T follicular helper cell (primary cell): ENCODE measurements around the gene KPNA1.
A peak's percentile ranks its signal among the peaks of the same experiment; 100 is the strongest.

Experiments
- DNase-seq: peaks from one replicate; pipeline ENCODE4 v3.0.0-alpha.2; 2020; ENCODE audit warnings: low read depth
- total RNA-seq, 2 experiments: gene quantifications; one replicate each; lab custom pipeline; 2026; lab: John Stamatoyannopoulos, UW

Gene KPNA1
- total RNA-seq, result 101 to 115 reads per million in 2 experiments

DNA sequence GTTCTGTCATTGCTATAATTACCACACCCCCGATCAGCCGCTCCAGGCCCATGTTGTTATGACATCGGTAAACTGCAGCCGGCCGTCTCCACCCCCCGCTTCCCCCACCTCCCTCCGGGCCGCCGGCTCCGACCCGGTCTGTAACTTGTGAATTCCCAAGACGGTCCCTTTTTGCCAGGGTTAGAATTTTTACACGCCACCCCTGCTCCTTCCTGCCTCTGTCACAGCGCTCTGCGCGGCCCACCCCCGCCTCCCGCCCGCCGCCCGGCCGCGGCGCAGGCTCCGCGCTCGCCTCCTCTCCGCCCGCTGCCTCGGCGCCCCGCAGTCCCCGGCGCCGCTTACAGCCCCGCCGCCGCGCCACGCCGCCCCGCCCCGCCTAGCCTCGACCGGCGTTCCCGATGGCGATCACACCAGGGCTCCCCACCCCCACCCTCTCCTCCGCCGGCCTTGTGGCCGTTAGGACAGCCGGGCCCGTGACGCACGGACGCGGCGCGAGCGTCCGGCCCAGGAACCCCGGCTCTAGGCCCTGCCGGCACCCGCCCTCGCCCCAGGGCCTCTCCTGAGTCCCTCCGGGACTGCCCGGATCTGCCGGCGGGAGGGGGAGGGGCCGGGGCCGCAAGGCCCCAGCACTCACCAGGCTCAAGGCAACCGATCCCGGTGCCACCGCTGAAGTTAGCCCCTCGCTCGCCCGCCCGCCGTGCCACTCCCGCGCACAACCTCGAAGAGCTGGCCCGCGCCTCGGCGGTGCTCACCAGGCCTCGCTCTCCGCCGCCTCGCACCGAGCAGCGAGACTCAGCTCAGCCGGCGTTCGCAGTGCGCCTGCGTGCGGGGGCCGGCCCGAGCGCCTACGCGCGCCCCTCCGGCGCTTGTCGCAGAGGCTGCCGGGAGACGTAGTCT, at the start of gene KPNA1:
Gene KPNA1 (minus strand): TSS at position 817 of the 897 bp plus-strand sequence. CDS start 18,374 bp downstream, outside the sequence.
- DNase-seq, result peak; percentile 80

DNA sequence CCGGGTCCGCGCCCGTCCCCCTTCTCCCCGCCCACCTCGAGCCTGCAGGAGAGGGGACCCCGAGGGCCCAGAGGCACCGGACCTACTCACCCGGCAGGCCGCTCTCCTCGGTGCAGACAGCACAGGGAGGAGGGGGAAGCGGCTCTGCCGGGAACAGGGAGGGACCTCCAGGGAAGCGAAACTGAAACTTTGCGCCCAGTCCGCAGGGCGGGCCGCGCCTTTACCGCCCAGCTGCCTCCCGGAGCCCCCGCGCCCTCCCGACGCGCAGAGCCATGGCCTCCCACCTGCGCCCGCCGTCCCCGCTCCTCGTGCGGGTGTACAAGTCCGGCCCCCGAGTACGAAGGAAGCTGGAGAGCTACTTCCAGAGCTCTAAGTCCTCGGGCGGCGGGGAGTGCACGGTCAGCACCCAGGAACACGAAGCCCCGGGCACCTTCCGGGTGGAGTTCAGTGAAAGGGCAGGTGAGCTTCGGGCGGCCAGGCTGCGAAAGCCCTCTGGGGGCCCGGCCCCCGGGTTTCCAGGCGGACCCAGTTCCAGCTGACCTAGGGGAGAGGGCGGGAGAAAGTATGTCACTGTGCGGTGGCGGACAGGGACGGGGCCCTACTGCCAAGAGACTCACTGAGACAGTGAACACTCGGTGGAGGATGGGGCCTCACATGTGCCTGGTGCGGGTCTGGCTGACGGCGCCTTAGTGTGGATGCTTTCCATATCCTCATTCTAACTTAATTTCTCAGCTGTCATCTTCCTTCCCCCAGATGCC, 49.6 kb upstream of the KPNA1 start, which contains the start of the genes DTX3L and PARP9:
Gene DTX3L (plus strand): TSS at position 184 of the 758 bp plus-strand sequence. CDS start 89 bp downstream, at position 273.
Gene PARP9 (minus strand): TSS at position 146 of the 758 bp plus-strand sequence. CDS start 4,680 bp downstream, outside the sequence.
- DNase-seq, result peak; percentile 72

DNA sequence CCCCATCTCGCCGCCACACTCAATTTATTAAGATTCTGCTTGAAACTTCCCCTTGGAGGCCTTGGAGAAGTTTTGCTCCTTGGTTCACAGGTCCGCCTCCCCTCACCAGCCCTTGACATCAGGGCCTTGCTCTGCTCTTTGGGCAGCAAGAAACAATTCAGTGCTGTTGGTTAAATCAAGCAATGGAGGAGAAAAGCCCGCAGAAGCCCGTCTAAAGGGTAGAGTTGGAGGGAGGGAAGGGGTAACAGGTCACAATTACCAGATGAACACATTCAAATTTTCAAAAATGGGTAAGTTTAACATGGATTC, 48.9 kb upstream of the KPNA1 start:
- no peak for DNase-seq

DNA sequence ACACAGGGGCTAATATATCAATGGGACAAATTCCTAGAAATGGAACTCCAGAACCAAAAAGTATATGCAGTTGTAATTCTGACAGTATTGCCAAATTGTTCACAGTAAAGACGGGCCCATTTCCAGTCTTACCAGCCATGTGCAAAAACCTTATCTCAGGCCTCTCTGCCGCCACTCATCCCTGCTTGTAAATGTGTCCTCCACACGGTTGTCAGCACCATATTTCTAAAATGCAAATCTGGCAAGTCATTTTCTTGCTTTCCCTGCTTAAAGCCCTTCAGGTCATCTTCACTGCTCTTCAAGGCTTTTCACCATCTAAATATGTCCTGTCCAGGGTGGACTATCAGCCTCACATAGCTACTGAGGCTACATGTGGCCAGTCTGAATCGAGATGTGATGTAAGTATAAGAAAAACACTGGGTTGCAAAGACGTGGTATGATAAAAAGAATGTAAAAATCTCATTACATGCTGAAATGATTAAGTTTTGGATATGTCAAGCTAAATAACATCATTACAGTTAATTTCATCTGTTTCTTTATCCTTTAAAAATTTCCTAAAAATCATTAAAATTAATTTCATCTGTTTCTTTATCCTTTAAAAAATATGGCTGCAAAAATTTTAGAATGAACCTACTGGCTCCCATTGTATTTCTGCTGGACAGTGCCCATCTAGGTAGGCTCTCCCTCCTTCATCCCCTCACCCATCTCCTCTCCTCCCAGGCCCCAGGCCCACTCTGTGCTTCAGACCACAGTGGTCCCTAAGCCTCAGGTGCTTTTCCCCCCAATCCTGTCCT, 48.4 kb upstream of the KPNA1 start:
- DNase-seq, result no peak

DNA sequence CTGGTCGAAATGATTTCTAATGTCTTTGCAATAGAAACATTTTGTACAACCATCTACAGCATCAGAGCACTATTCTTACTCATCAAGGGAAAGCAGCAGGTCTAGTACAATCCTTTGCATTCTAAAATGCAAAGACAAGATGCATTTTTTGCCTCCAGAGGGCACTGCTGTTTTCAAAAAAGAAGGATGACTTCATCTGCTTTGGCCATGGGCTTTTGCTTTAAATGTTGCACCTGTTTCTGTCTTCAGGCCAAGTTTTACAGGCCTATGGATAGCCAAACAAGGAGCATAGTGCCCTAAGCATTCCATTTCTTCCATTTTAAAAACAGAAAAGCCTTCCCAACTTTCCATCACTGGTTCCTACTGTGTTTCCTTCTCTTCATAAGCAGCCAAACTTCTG, 45.9 kb upstream of the KPNA1 start:
- peak; percentile 45 for DNase-seq

DNA sequence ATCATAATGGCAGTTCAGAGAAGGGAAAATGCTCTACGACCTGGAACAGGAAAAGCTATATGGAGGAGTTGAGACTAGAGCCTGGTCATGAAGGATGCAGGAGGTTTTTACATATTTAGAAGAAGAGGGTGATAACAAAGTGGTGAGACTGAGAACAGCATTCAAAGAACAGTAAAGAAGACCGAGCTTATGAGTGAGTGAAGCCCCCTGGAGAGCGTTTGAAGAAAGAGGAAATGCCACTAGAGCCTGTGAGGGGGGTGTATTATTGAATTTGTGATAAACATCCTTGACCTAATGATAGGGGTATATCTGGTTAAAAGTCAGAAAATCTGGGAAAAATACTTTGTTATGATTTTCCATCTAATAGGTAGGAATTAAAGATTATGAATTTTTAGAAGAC, 45.2 kb upstream of the KPNA1 start:
- DNase-seq, result no peak

DNA sequence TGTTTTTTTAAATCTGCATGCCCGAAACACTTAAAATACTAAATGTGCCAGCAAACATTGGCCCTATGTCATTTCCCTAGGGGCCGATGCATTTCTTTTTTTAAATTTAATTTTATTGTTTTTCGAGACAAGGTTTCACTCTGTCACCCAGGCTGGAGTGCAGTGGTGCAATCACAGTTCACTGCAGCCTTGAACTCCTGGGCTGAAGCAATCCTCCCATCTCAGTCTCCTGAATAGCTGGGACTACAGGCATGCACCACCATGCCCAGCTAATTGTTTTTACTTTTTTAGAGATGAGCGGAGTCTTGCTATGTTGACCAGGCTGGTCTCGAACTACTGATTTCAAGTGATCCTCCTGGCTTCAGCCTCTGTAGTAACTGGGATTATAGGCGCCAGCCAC, 43.9 kb upstream of the KPNA1 start:
- no peak for DNase-seq

DNA sequence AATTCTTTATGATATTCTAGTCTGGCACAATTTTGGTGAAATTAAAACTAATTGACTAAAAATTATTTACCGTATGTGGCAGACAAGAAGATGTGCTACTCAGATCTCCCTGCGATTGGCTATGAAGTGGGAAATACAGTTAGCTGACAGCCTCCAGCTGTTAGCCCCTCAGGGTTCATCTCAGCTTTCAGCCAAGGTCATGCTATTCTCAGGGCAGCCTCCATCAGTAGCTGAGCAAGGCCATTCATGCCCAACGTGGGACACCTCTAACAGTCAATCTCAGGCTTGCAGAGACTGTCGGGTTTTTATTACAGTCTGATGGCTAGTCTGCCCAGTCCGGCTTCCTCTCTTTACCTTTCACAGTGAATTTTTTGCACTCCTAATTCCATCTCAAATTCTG, 42.6 kb upstream of the KPNA1 start:
- DNase-seq, result no peak

DNA sequence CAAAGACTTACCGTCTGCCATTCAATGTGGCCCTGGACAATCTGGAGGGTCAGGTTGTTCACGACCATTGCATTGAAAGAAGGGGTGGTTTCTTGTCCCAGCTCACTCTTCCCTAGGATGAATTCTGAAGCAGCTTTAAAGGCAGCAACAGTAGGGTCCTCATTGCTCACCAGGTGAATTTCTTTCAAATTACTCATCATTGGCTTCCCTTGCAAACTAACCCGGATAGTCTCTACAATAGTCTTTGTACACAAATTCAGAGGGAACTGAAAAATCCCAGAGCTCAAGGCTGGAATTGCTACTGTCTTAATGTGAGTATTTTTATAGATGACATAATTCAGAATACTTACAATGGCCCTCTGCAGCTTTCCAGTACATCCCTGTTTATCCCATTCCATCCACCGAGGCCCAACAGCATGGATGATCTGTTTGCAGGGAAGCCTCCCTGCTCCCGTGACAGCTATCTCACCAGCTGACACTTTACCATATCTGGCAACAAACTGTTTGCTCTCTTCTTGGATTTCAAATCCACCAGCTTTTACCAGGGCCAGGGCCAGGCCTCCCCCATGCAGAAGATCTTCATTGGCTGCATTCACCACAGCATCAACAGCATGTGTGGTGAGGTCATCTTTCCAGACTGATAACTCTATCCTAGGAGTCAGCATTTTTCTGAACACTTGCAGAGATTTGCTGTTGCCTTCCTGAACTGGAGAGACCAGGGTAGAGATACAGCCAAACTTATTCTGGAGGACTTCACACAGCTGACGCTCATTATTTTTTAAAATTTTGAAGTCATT, 40.7 kb upstream of the KPNA1 start:
- DNase-seq, result no peak

DNA sequence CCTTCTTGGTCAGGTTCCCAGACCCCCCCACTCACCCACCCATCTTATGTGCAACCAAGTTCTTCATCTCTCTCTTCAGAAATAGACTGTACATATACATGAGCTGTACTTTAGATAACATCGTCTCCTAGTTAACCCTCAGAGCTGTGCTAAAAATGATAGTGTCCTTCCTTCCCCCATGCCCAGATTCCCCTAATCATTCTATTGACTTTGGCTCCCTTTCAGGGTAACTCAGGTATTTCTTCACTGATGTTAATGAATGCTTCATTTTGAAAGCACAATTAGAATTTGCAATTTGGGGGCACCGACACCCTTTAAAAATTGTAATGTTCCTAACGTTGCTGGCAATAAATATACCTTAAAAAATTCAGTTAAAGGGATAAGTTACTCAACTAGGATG, 38.4 kb upstream of the KPNA1 start:
- DNase-seq, result no peak

DNA sequence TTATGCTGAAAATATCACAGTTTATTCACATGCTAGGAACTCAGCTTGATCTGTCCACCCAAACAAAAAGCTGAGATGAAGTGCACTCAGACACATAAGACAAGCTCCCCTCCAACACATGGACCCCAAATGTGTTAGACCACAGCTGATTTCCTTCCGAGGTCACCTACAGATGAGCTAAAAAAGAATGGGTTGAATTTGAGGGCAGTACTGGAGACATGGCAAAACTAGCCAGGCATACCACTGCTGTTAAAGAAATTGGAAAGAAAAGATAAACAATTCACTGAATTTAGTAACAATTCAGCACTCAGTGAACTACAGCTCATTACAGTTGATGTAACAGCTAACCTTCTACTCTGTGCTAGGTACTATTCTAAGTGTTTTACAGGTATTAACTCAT, 33.9 kb upstream of the KPNA1 start:
- DNase-seq, result no peak

DNA sequence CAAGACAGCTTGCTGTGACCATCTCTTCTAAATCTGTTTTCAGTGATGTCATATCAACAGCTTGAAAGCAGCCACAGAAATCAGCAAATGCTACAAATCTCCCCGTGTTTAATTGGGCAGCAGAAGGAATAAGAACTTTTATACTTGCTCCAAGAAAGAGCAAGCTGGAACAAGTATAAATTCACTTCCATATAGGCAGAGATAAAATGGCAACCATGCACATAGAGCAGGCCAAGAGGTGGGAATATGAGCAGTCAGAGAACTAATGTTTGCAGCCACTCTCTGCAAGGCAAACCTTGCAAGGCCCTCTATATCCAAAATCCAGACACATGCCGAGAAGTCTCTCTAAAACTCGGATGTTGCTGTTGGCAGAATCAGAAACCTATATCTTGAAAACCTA, 33.3 kb upstream of the KPNA1 start:
- no peak for DNase-seq

DNA sequence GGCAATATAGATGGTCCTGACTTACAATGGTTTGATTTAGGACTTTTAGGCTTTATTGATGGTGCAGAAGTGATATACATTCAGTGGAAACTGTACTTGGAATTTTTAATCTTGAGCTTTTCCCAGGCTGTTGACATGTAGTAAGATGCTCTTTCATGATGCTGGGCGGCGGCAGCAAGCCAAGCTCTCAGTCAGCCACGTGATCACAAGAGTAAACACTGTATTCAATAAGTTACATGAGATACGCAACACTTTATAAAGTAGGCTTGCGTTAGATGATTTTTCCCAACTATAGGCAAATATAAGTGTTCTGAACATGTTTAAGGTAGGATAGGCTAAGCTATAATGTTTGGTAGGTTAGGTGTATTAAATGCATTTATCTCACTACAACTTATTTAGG, 31.4 kb upstream of the KPNA1 start:
- DNase-seq, result no peak

DNA sequence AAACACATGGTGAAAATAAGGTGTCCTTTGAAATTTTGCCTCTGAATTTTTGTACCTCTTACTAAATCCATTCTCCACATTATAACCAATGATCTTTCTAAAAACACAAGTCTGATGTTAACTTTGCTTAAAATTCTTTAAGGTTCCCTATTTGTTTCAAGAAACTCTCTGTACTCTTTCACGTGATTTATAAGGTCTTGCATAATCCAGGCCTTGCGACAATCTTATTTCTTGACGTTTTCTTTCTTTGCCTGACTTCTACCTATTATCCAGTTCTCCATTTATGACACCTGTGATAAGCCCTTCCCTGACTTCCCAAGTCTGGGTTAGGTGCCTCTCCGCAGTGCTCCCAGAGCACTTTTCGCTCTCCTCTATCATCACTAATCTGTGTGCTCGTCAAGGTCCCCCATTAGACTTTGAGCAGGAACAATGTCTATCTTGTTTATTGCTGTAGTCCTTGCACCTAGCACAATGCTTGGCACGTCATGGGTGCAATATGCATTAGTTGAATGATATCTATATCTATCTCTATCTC, 24.3 kb upstream of the KPNA1 start:
- DNase-seq, result no peak

DNA sequence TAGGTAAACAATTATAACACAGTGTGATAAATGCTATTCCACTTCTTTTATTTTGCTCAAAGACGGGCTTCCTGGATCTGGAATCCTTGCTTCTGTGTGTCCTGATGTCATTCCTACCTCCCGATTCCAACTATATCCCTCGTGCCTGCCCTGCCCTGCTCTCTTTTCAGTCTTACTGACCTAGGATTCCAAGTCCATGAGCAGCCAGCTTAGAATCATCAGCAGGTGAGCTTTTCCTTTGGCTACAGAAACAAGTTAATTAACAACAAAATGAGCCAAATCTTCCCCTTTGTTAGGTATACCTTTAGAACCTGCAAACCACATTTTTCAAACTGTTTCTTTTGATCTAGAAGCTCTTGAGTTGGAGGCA, 21.9 kb upstream of the KPNA1 start:
- no peak for DNase-seq

DNA sequence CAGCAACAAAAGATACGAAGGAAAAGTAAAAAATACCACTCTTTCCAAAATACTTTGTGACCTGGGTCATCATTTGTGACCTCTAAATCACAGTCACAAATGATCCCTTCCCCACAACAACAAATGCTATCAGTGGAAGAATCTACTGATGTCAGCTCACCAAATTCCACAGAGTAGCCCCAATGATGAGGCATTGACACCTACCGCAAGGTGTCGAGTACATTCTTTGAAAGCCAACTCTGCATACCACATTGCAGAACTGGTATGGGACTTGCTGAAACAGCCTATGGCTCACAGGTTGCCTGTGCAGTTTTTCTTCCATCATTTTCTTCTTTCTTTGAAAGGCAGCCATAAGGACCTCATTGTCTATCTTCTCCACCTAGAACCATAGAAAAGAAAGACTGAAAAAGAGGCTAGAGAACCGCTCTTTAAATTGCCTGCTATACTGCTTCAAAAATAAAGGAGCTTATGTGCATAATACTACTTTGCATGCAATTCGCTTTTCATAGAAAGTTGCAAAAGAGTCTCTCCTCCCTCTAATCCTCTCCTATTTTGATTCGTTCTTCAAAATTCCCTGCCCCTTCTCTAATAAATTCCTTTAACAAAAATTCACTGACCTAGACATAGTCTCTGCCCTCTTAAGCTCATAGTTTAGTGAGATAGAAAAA, 21.4 kb upstream of the KPNA1 start:
- DNase-seq, result no peak

DNA sequence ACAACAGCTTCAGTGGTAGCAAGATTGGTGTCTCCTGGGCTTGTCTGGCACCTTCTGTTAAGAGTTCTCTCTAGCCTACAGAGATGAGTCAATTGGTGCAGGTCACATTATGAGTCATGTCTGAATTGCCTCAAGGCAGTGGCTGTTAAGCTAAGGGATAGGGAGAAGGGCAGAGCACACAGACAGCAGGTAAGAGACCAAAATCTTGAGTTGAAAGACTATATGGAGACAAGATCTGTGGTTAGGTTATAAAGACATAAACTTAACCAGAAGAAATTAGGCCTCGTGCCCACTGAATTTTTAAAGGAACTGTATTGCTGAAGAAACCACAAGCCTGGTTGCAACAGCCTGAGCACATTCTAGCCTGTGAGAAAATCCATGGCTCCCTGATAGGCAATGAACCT, 19.2 kb upstream of the KPNA1 start:
- no peak for DNase-seq

DNA sequence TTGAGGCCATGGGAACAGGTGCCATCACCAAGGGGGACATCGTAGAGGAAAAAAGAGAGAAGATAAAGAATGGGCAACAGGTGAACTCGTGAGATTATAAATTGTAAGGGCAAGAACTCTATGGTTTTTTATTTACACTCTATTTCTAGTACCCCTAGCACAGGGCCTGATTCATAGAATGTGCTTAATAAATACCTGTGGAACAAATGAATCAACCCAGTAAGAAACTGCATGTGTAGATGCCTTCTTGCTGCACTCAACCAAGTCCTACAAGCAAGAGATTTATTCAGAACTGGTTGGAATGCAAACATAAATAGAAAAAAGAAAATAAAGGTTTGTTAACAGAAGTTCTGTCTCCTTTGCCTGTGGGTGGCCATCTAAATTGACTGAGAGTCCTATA, 18.7 kb upstream of the KPNA1 start:
- no peak for DNase-seq

DNA sequence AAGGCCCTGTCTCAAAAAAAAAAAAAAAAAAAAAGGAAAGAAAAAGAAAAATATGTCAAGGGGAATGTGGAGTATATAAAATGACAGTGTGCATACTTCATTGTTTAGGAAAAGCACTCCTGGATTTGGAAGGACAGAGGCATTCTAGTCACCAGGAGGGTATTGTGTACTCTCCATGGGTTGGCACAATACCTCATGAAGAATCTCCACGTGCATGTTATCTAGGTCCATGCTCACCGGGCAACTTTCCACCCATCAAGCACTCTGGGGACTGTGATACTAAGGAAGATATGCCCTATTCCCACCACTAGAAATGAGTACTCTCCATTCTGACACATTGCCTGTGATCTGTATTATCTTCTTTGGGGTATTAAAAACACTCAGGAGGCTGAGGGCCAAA, 15.4 kb upstream of the KPNA1 start:
- no peak for DNase-seq

DNA sequence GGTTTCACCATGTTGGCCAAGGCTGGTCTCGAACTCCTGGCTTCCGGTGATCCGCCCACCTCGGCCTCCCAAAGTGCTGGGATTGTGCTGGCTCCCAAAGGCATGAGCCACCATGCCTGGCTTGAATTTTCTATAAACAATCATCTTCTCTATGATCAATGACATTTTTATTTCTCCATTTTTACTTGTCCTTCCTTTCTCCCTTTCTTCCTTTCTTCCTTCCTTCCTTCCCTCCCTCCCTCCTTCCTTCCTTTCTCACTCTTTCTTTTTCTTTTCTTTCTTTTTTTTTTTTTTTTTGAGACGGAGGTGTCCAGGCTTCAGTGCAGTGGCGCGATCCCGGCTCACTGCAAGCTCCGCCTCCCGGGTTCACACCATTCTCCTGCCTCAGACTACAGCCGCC, 8.6 kb upstream of the KPNA1 start:
- no peak for DNase-seq

DNA sequence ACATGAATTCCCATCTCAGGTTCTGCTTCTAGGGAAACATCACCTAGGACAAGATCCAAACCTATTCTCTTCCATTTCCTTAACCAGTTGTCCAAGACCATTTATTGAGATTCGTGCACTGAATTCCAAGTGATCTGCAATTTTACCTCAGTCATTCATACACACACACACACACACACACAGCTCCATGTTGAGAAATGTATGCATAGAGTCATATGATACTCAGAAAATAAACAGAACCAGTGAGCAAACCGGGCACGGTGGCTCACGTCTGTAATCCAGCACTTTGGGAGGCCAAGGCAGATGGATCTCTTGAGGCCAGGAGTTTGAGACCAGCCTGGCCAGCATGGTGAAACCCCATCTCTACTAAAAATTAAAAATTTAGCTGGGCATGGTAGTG, 6.1 kb upstream of the KPNA1 start:
- DNase-seq, result no peak
